ENCODE data around the gene SMARCD3.

Gene SMARCD3

DNA sequence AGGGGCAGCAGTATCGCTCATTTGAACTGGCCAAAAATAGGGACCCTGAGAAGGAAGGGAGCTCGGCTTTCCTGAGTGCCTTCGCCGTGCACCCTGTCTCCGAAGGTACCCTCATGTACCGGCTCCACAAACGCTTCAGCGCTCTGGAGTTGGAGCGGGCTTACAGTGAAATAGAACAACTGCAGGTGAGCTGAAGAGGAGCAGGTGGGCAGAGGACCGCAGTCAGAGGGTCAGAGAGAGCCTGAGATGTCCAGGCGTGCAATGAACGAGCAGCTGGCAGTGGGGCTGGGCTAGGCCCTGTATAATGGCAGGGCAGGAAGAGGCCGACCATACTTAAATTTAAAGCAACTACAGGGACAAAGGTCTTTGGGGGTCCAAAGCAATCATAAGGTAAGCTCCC, 12.1 kb downstream of the SMARCD3 start:
- DNase-seq (ENCODE audit: low read depth) = no peak

DNA sequence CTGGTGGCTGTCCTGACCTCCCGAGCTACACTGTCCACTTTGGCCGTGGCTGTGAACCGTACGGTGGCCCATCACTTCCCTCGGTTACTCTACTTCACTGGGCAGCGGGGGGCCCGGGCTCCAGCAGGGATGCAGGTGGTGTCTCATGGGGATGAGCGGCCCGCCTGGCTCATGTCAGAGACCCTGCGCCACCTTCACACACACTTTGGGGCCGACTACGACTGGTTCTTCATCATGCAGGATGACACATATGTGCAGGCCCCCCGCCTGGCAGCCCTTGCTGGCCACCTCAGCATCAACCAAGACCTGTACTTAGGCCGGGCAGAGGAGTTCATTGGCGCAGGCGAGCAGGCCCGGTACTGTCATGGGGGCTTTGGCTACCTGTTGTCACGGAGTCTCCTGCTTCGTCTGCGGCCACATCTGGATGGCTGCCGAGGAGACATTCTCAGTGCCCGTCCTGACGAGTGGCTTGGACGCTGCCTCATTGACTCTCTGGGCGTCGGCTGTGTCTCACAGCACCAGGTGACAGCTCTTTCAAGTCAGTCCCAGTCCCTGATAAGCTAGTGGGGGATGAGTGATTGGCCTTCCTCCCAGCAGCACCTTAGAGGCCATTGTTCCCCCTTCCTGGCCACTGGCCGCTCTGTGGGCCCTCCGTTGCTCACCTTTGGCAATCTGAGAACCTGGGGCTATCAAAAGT, 13.3 kb downstream of the SMARCD3 start:
- no peak for DNase-seq (ENCODE audit: low read depth)

DNA sequence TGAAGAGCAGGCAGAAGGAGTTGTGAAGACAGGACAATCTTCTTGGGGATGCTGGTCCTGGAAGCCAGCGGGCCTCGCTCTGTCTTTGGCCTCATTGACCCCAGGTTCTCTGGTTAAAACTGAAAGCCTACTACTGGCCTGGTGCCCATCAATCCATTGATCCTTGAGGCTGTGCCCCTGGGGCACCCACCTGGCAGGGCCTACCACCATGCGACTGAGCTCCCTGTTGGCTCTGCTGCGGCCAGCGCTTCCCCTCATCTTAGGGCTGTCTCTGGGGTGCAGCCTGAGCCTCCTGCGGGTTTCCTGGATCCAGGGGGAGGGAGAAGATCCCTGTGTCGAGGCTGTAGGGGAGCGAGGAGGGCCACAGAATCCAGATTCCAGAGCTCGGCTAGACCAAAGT, 14.7 kb downstream of the SMARCD3 start:
- DNase-seq (ENCODE audit: low read depth) = no peak

DNA sequence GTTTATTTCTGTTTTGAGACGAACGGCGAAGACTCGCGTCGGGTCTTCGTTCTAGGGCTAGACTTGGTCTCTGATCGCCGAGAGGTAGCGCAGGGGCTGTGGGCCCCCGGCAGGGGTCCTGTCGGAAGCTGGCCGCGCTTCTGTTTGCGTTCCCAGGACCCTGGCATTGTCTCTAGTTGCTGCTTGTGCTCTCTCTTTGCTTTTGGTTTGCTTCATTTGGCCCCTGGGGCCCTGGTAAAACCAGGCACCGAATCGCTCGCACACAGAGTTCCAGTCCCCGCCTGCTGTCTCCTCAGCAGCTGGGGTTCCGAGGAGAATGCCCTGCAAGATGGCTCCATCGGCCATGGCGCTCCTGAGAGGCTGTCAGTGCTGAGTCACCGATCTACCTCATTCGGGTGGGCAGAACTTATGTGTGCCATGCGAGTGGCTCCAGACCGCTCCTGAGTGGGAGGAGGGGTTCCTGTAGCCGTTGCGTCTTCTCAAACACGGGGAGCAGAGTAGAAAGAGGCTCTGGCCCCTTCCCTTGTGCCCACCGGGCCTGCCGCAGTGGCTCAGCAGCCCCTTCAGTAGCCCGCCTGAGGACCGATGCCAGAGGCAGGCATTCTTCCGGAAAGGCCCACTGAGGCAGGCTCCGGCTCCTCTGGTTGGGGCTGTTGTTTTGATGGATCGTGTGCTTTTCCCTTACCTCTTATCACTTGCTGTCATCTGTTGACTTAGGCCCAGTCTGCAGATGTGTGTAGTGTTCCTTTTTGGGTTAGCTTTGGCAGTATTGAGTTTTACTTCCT, 15.4 kb downstream of the SMARCD3 start:
- peak; percentile 87 for DNase-seq (ENCODE audit: low read depth)

DNA sequence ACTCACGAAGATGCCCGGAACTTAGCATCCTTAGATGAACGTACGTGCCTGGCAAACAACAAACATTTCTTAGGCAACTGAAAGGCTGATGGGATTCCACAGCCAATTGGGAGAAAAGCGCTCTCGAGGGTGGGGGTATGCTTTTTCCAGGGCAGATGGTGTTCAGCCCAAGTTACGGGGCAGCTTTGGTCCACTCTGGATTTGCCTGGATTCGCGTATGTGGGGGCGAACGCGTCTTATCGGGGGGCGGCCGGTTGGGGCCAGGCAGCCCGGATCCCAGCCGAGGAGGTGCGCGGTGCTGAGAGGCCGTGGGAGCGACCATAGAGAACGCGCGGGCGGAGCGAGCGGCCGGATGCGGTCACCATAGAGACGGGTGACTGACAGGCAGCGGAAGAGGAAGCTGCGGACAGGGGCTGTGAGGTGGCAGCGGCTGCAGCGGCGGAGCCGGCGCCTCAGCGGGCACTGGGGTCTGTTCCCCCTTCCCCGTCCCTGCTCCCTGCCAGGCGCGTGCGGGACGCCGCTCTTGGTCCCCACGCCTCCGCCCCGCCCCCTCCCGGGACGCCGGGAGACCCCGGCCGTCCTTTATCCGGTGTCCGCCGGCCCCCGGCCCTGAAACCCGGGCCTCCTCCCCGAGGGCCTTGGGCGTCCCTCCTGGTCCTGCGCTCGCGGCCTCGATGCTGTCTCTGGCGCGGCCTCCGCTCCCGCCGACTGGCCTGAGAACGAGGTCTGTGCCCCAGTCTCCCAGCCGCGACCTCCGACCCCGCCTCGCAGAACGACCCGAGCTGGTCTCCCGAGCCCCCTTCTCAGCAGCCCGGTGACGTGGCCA, 16.2 kb downstream of the SMARCD3 start, which contains the start of gene CHPF2:
Gene CHPF2, plus strand, starts transcription at position 393 of the 826 bp plus-strand sequence. CDS start 1,529 bp downstream, outside the sequence.
- DNase-seq (ENCODE audit: low read depth) = peak; percentile 84

DNA sequence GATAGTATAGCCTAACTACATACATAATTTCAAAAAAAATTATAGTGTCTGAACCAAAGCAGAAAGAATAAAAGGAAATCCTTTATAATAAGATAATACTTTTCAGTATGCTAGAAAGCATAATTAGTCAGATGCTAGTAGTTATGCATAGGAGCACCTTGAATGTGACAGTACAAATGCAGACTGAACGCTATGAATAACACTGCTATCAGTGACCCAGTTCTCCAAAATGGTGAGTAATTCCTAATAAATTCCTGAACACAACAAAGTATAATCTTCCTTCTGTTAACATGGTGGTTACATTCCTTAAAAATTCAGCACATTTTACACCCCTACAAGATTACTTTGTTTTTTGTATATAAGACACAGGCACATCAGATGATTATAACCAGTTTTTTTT, 17.4 kb downstream of the SMARCD3 start:
- peak; percentile 62 for DNase-seq (ENCODE audit: low read depth)

DNA sequence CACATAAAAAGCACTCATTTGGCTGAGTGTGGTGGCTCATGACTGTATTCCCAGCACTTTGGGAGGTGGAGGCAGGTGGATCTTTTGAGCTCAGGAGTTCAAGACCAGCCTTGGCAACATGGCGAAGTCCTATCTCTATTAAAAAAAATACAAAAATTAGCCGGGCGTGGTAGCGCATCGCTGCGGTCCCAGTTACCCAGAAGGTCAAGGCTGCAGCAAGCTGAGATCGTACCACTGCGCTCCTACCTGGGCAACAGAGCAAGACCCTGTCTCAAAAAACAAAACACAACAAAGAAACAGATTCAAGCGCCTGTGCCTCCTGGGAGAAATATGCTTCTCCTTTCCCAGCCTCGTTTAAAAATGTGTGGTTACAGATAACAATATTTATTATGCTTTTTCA, 19.2 kb downstream of the SMARCD3 start:
- DNase-seq (ENCODE audit: low read depth) = no peak

DNA sequence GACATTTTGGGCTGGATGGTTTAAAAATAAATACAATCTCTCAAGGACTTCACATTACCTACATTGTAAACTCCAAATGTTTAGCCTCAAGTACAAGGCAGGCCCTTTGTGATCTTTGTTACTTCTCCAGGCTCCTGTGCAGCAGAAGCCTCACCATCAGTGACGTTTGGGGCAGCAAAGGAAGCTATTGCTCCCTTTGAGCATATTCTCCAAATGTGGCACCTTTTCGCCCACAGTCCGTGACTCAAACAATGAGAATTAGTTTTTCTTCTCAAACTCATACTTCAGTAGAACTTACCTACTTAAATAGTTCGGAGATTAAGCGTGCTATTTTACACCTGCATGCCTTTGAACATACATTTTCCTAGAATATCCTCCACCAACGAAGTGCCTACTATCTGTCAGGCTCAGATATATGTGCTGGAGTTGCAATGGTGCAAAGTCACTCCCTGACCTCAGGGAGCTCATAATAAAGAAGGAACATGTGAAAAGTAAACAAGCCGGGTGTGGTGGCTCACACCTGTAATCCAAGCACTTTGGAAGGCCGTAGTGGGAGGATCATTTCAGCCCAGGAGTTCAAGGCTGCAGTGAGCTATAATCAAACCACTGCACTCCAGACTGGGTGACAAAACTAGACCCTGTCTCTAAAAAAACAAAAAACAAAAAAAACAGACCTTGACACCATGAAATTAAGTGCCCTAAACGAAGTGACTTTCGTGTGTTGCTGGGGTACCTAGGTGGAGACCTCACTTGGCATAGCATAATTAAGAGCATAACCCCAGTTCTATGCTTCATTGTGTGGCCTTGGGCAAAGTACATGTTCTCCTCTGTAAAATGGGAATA, 20.2 kb downstream of the SMARCD3 start:
- no peak for DNase-seq (ENCODE audit: low read depth)

DNA sequence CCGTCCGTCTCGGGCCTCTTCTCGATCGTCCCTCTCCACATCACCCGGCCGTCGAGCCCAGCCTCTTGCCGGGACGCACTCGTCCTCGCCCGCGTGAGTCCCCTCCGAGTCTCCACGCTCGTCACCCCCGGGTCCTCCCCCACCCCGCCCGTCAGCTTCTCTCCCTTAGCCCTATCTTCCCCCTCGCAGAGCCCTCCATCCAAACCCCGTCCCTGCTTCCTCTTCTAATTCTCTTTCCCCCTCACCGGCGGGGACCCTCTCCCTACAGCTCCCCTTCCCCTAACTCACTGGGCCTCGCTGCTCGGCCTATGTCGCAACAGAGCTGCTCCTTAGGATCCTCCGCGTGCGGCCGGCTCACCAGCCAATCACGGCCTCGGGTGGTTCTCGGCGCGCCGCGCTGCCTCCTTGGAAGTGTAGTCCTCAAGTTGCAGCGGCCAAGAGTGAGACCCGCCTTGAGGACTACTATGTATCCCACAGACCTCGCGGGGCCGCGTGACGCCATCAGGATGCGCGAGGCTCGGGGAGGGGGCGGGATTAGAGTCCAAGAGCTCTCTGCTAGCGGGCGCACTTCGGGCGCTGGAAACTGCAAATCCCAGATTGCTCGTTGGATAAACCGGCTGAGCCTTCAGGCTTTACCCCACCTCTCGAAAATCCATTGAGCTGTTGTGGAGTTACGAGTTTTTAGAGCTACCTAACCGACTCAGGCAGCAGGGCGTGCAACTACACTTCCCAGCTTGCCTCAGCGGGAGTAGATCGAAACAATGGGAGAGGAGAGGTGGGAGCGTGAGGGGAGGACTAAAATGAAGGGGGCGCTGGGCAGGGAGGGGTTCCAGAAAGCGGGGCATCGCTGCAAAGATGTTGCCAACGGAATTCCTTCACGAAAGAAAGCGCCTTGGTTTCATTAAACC, 21.4 kb downstream of the SMARCD3 start, which contains the start of gene ABCF2:
Gene ABCF2, minus strand, starts transcription at position 331 of the 908 bp plus-strand sequence. CDS start 747 bp downstream, outside the sequence.
- peak; percentile 99 for DNase-seq (ENCODE audit: low read depth)

DNA sequence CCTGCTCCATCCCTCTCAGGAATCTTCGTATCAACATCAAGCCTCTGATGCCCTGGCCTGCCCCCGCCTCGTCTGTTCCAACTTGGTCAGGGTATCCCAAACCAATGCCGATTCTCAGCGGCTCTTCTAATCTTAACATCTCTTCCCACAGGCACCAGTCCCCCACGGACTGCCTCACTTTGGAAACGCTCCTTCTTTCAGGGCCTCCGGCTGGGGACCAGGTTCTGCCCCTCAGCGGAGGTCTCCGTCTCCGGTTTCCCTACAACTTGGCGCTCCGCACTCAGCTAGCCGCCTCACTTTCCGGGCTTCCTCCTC, 22.0 kb downstream of the SMARCD3 start:
- DNase-seq (ENCODE audit: low read depth) = no peak

DNA sequence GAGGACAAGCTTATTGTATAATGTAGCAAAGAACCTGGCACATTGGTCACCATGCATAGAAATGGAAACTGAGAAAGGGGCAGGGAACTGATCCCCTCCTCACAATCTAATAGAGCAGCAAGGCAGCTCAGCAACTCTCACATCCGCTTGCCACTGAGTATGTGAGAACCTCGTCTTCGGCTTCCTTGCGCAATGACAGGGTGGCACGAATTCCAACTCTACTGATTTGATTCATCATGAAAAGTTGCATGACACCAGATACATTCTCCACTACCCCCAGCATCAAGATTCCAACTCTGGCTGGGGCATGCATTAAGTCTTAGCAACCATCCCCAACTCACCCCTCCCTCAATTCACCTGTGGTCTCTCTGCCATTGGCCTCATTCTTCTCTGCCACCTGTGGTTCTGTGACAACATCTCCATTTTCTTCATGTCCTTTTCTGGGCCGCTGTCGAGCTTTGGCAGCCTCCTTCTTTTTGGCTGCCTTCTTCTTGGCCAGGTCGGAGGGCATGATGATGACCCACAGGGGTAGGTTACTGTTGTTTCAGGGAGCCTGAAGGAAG, 22.5 kb downstream of the SMARCD3 start:
- DNase-seq (ENCODE audit: low read depth) = peak; percentile 54

DNA sequence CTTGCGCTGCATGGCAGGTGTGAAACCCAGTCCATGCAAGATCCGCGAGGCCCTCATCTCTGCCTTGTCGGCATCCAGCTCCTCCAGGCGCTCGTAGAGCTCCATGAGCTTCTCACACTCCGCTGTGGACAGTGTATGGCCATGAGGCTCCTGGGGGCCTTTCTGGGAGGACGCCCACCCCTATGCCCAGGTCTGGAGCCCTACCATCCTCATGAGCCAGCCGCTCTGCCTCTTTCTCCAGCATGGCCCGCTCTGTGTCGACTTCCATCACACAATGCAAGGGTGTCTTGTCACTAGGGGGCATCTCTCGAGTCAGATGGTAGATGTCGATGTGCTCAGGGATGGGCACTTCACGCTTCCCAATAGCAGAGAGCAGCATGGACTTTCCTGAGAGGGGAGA, 24.8 kb downstream of the SMARCD3 start:
- no peak for DNase-seq (ENCODE audit: low read depth)

DNA sequence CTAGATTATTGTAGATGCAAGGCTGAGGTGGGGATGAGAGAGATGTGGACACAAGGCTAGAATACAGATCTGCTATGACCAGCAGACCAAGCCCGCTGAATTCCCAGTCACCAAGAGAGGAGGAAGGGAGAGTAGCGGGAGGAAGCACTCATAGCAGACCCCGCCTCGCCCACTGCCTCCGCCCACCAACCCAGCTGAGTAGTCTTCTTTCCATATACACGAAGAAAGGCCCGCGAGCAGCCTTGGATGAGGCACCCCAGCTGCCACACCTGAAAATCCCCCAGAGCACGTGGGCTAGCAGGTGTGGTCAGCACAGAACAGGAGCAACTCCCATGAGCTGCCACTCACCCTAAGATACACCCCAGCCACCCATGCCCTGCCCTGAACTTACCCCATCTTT, 30.3 kb downstream of the SMARCD3 start:
- no peak for DNase-seq (ENCODE audit: low read depth)

DNA sequence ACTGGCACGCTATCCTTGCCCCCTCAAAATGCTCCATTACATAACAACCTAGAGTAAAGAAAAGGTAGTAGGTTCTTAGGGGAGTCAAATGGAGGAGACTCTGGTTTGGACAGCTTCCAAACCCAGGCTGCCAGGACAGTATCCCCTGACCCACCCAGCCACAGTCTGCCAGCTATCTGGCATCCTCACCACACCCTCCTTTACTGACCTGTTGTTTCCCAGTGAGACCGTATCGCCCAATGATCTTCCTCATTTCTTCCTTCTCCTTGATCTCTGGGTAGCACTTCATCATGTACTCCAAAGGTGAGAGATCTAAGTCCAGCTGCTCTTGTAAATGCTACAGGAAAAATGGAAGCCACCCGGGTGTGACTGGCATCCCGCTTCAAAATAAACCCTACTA, 33.1 kb downstream of the SMARCD3 start:
- no peak for DNase-seq (ENCODE audit: low read depth)

DNA sequence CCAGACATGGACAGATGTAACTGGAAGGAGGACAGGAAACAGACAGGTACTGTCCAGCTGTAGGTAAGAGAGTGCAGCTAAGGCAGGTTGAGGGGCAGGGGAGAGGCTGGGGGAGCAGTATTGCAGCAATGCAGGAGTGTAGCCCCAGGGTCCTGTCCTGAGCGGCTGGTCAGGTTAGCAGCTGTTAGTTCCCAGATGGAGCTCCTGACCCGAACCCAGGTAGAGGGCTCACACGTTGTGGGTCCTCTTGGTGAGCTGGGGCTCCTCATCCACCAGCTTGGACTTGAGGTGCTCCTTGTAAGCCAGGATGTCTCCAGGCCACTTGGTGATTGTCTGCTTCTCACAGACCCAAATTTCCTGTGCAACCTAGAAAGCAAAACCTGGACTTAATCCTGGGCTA, 34.7 kb downstream of the SMARCD3 start:
- DNase-seq (ENCODE audit: low read depth) = no peak

DNA sequence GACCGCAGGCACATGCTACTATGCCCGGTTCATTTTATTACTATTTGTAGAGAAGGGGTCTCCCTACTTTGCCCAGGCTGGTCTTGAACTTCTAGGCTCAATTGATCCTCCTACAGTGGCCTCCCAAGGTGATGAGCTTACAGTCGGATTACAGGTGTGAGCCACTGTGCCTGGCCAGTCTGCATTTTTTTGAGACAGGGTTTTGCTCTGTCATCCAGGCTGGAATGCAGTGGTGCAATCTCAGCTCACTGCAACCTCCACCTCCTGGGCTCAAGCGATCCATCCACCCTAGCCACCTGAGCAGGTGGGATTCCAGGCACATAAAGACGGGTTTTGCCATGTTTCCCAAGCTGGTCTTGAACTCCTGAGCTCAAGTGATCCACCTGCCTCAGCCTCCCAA, 35.9 kb downstream of the SMARCD3 start:
- no peak for DNase-seq (ENCODE audit: low read depth)

DNA sequence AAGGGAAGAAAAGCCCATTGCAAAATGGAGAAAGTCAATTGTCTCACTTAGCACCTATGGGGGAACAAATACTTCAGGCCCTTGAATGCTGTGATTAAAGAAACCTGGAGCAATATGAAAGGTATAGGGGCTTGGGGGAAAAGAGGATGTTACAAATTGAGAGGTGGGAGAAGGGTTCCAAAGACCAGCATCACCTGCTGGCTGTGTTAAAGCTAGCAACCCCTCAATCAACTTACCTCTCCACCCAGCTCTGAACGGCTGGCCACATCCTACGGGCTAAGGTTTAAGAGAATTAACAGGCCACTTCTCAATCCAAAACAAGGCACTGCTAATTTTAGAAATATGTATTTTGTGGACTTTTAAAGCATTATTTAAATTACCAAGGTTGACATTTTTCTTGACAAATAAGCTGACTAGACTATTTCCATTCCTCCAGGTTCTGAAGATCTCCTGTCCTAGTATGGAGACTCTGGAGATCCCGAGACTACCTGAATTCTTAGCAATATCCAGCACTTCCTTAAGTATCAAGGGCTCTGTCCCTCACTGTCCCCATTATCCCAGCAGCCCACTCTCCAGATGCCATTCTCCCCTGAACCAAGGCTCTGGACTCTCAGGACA, 37.2 kb downstream of the SMARCD3 start:
- DNase-seq (ENCODE audit: low read depth) = no peak

DNA sequence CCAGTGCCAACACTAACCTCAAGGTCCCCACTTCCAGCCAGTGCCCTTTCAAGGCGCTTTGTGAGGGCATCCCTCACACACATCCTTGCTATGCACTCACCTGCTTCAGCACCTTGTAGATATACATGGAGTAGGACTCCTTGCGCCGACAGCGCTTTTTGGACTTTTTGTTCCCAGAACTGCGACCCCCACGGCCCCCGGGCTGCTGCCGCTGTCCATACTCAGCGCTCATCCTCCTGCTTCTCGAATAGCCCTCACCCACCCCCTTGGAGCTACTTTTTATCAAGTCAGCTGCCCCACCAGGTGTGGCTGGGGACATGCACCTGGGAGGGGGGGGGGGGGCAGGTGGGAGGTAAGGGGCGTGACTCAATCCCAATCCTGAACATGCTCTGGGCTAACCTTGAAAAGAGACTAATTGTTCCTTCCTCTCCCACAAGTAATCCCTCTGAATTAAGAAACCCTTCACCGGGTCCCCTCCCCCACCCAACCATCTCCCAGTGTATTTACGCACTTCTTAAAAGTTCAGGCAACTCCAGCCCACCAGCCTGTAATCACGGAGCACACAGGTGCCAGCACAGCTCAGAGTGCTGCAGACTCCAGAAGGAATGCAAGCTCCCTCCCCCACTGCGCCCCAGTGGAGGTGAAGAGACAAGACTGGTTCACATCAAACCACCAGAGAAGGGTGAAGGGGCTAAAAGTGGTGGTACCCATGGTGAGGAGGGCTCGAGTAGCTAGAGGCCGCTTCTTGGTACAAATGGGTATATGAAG, 38.2 kb downstream of the SMARCD3 start, which contains the start of gene H2BK1:
Gene H2BK1, minus strand, starts transcription at position 402 of the 768 bp plus-strand sequence. Its CDS starts 170 bp downstream, at position 232.
- DNase-seq (ENCODE audit: low read depth) = no peak

DNA sequence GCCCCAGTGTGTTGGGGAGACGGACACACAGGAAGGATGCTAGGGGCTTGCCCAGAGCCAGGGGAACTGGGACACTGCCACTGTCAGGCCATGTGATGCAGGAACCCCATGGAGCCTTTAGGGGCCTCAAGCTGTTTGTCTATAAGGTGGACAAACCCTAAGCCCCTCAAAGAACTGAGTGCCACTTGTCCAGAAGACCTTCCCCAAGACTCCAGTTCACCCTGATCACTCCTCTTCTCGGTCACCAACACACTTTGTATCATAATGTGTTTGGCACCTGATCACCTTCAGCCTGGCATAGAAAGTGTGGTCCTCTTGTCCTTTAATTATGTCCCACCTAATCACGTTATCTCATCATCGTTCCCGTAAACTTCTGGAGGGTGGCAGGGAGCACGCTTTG, 38.9 kb downstream of the SMARCD3 start:
- DNase-seq (ENCODE audit: low read depth) = no peak

All from amniotic epithelial cell (primary cell).